ENCODE results near the gene PLEKHJ1.

Gene PLEKHJ1

DNA sequence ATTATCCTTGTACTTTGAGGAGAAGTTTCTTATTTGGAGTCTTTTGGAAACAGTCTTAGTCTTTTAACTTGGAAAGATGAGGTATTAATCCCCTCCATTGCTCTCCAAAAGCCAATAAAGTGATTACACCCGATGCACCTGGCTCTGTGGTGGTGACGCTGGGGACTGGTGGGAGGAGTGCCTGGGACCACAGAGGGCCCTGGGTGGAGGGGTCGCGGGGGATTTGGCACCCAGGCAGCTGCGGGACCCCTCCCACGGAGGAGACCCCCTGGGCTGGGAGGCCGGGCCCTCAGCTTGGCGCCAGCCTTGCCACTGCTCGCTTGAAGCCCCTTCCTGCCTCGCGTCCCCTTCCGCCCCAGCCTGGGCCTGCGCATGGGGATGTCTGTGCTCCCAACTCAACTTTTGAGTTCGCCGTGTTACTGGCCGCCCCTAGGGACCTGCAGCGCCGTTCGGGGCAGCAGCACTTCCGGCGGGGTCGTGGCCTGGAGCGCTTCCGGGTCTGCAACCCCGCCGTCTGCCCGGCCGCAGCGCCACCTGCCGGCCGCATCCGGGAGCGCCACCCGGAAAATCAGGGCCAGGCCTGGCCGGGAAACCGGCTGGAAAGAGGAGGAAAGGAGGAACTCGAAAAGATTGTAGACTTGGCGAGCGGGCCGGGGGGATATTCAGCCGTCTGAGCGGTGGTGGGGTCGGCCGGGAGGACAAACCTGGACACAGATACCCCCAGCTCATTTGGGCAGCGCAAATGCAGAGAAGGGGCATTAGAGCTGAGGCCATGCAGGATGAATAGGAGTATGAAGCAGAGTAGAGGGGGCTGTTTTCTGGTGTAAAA lies 37.4 kb upstream of the PLEKHJ1 start:
- peak; percentile 97 for DNase-seq (ENCODE audit: low spot score)
- in situ Hi-C loops (cut with MboI; ENCODE audit: low pct_unique_long_range_greater_than_20kb, low sequenced_read_pairs, unreplicated experiment) = loop anchor here (25.0 kb wide), 1 partner anchor 339 kb away; no protein-coding TSS in a partner anchor
- TF ChIP-seq, protein P1, sequence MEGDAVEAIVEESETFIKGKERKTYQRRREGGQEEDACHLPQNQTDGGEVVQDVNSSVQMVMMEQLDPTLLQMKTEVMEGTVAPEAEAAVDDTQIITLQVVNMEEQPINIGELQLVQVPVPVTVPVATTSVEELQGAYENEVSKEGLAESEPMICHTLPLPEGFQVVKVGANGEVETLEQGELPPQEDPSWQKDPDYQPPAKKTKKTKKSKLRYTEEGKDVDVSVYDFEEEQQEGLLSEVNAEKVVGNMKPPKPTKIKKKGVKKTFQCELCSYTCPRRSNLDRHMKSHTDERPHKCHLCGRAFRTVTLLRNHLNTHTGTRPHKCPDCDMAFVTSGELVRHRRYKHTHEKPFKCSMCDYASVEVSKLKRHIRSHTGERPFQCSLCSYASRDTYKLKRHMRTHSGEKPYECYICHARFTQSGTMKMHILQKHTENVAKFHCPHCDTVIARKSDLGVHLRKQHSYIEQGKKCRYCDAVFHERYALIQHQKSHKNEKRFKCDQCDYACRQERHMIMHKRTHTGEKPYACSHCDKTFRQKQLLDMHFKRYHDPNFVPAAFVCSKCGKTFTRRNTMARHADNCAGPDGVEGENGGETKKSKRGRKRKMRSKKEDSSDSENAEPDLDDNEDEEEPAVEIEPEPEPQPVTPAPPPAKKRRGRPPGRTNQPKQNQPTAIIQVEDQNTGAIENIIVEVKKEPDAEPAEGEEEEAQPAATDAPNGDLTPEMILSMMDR (IDR thresholded peaks at IDR 0.05; ENCODE audit: extremely low read depth, insufficient read depth, missing control alignments) = peak; percentile 96

DNA sequence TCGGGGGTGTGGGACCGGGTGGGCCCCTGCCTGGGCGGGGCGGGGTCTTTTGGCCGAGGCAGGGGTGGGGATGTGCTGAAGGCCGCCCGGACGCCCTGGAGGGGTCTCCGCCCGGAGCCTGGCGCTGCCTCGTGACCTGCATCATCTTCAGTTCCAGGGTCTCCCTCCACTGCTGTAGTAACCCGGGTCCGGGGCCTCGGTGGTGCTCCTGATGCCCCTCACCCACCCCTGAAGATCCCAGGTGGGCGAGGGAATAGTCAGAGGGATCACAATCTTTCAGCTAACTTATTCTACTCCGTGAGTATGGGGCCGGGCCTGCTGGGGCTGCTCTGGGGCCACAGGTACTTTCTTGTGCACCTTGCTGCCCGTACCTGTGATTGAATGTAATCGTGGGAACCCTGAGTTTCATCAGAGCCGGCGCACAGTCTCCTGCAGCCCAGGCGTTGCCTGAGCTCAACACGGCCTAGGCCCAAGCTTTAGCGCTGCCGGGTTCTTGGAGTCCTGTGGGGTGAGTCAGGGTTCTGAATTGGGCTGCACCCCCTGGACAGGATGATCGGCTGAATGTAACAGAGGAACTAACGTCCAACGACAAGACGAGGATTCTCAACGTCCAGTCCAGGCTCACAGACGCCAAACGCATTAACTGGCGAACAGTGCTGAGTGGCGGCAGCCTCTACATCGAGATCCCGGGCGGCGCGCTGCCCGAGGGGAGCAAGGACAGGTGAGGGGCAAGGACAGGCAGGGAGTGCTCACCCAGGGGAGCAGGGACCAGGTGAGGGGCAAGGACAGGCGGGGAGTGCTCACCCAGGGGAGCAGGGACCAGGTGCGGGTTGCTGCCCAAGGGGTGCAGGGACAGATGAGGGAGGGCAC lies 35.3 kb upstream of the PLEKHJ1 start:
- DNase-seq (ENCODE audit: low spot score) = no peak
- in situ Hi-C loops (cut with MboI; ENCODE audit: low pct_unique_long_range_greater_than_20kb, low sequenced_read_pairs, unreplicated experiment) = loop anchor here (25.0 kb wide), 1 partner anchor 341 kb away; no protein-coding TSS in a partner anchor
- TF ChIP-seq, protein P1 (IDR thresholded peaks at IDR 0.05; ENCODE audit: extremely low read depth, insufficient read depth, missing control alignments) = no peak

DNA sequence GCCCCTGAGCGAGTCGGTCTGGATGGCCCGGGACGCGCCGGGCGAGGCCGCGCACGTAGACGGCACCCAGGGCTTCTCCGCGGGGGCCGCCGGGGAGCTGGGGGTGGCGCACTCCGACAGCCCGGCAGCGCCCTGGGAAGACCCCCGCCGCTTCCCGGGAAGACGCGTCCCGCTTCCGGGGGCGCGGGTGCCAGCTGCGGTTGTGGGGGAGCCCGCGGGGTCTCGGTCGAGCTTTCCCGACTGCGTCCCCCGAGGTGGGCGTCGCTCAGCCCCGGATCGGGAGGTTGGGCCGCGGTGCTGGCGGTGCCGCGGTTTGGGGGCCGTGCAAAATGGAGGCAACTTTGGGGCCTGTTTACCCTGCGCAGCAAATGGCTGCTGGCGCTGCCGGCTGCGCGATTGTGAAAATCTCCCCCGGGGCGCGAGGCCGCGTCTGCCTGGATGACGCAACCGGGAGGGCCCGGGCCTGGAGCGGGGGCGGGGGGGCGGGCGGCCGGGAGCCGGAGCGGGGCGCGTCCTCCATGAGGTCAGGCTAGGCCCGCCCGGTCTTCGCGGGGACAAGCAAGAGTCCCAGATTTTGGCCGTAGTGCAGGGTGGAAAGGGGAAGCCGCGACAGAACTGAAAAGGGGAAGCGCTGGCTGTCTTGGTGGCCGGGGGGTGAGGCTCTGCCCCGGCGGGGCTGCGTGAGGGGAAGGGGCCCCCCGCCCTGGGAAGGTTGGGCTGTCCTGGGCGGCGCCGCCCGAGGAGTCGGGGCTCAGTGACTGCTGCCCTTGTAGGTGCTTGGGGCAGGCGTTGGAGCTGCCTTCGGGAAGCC lies 34.5 kb upstream of the PLEKHJ1 start:
- in situ Hi-C loops (cut with MboI; ENCODE audit: low pct_unique_long_range_greater_than_20kb, low sequenced_read_pairs, unreplicated experiment) = loop anchor here (25.0 kb wide), 1 partner anchor 342 kb away; no protein-coding TSS in a partner anchor
- DNase-seq (ENCODE audit: low spot score) = peak; percentile 91
- TF ChIP-seq, protein P1 (IDR thresholded peaks at IDR 0.05; ENCODE audit: extremely low read depth, insufficient read depth, missing control alignments) = no peak

DNA sequence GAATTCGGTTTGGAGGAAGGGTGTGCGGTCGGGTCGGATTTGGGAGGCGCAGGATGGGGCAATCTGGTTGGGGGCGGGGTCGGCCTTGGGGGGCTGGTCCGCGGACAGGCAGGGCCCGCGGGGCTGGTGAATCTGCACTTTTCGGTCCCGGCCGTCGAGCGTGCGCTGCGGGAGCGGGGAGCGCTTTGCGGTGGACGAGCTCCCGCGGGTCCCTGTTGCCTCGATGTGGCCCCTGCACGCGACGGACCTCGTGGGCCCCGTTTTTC lies 34.0 kb upstream of the PLEKHJ1 start:
- TF ChIP-seq, protein P1 (IDR thresholded peaks at IDR 0.05; ENCODE audit: extremely low read depth, insufficient read depth, missing control alignments) = no peak
- DNase-seq (ENCODE audit: low spot score) = no peak
- in situ Hi-C loops (cut with MboI; ENCODE audit: low pct_unique_long_range_greater_than_20kb, low sequenced_read_pairs, unreplicated experiment) = loop anchor here (25.0 kb wide), 1 partner anchor 342 kb away; no protein-coding TSS in a partner anchor

DNA sequence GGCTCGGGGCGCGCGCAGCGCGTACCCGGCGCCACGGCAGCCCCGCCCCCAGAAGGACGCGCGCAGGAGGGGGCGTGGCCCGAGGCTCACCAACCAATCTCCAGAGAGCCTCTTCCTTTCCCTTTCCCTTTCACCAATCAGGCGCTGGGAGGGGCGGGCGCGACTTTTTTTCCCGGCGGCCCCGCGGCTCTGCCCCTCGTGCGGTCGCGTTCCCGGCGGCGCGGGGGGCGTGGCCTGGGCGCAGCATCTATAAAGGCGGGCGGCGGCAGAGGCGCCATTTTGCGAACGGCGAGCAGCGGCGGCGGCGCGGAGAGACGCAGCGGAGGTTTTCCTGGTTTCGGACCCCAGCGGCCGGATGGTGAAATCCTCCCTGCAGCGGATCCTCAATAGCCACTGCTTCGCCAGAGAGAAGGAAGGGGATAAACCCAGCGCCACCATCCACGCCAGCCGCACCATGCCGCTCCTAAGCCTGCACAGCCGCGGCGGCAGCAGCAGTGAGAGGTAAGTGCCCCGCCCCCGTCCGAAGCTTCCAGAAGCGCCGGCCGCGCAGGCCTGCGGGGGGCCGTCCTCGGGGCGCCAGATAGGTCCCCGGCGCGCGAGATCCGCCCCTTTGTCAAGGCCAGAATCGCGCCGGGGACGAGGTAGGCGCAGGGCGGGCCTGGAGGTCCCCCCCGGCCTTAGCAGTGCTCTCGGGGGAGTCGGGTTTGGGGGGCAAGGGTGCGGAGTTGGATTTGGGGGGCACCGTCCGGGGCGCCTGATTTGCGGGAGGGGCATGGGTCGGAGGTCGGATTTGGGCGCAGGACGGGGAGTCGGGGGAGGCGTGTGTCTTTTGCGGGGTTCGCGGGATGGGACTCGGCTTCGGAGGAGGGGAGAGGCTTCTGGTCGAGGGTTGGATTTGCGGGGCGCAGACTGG lies 33.4 kb upstream of the PLEKHJ1 start:
- TF ChIP-seq, protein P1 (IDR thresholded peaks at IDR 0.05; ENCODE audit: extremely low read depth, insufficient read depth, missing control alignments) = peak; percentile 15
- peak; percentile 100 for DNase-seq (ENCODE audit: low spot score)
- in situ Hi-C loops (cut with MboI; ENCODE audit: low pct_unique_long_range_greater_than_20kb, low sequenced_read_pairs, unreplicated experiment) = loop anchor here (25.0 kb wide), 1 partner anchor 343 kb away; no protein-coding TSS in a partner anchor

Data from GM13977 (cell line).